Activated naive CD4-positive, alpha-beta T cell treated with Interleukin-2 at 50 U/mL for 16 hours (primary cell): ENCODE results near the gene PALLD.
"Not testable (repeated sequence)": the region's sequence is repeated elsewhere in the genome, so short reads cannot be mapped to it uniquely, and the experiment has no call there.

Experiments
- DNase-seq: peaks from one replicate; pipeline ENCODE4 v3.0.0-alpha.2; 2020

PALLD gene

GRCh38 chr4:168803732-168804131 lies 306.9 kb downstream of the PALLD start:
- no peak for DNase-seq

GRCh38 chr4:168804146-168804545 lies 307.3 kb downstream of the PALLD start:
- no peak for DNase-seq

GRCh38 chr4:168805341-168805740 lies 308.5 kb downstream of the PALLD start:
- DNase-seq = no peak

GRCh38 chr4:168806247-168806646 lies 309.4 kb downstream of the PALLD start:
- DNase-seq = not testable (repeated sequence)

GRCh38 chr4:168811207-168811606 lies 314.4 kb downstream of the PALLD start:
- no peak for DNase-seq

GRCh38 chr4:168811786-168812651 lies 315.2 kb downstream of the PALLD start:
- no peak for DNase-seq

GRCh38 chr4:168812806-168813205 lies 316.0 kb downstream of the PALLD start:
- no peak for DNase-seq

GRCh38 chr4:168813890-168814289 lies 317.0 kb downstream of the PALLD start:
- DNase-seq = no peak

- DNase-seq = no peak
These were observed 318.8 kb downstream of the PALLD start for GRCh38 chr4:168815379-168816345.

- no peak for DNase-seq
These were observed 320.5 kb downstream of the PALLD start for GRCh38 chr4:168817370-168817769.

GRCh38 chr4:168822481-168822880 lies 325.6 kb downstream of the PALLD start:
- DNase-seq = no peak

GRCh38 chr4:168825975-168826374 lies 329.1 kb downstream of the PALLD start:
- no peak for DNase-seq

GRCh38 chr4:168826620-168827019 lies 329.8 kb downstream of the PALLD start:
- DNase-seq = no peak

- DNase-seq = no peak
These were observed 334.1 kb downstream of the PALLD start for GRCh38 chr4:168830777-168831512.

- DNase-seq = no peak
These were observed 334.7 kb downstream of the PALLD start for GRCh38 chr4:168831585-168831918.

- DNase-seq = peak; percentile 61
These were observed 335.3 kb downstream of the PALLD start for GRCh38 chr4:168831919-168832762.

- no peak for DNase-seq
These were observed 336.1 kb downstream of the PALLD start for GRCh38 chr4:168832763-168833575.

- no peak for DNase-seq
These were observed 337.0 kb downstream of the PALLD start for GRCh38 chr4:168833881-168834280.

GRCh38 chr4:168835880-168836454 lies 339.1 kb downstream of the PALLD start:
- DNase-seq = no peak

- no peak for DNase-seq
These were observed 339.6 kb downstream of the PALLD start for GRCh38 chr4:168836490-168836889.

- DNase-seq = no peak
These were observed 341.1 kb downstream of the PALLD start for GRCh38 chr4:168837922-168838321.
